ENCODE measurements around the gene LONP2. TPM values are rescaled to one million over a fixed set of nuclear protein-coding genes. Genes with fewer than 3 reads are reported as not detected.

LONP2 gene
- total and polyA plus RNA-seq, 4 donors = 30.0 to 304 (median 52.8) TPM

DNA sequence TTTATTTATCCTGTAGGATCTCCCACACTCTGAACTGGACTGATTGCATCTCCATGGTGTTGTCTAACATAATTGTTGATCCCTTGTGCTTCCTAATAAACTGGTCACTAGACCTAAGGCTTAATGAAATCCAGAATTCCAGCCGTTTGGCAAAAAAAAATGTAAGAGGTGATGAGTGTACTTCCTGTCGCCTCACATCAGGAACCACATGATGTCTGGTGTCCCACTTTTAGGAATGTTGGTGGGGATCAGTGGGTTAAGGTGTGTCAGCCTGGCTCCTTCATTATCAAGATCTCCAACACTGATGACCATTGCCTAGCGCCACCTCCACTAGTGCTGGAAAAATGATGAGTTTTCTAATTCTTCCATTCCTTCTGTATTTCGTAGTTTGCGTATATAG lies 18.6 kb upstream of the LONP2 start:
- TF ChIP-seq ZBTB33 (IDR thresholded peaks at IDR 0.05) (no peak), JUND (IDR thresholded peaks at IDR 0.05) (no peak), RAD21 (IDR thresholded peaks at IDR 0.05) (no peak), ATF3 (IDR thresholded peaks at IDR 0.05) (no peak), HNF4G (IDR thresholded peaks at IDR 0.05) (no peak), RXRA (IDR thresholded peaks at IDR 0.05) (no peak), NR2F2 (IDR thresholded peaks at IDR 0.05) (no peak), GABPA (IDR thresholded peaks at IDR 0.05 in 1 of 2, conservative IDR thresholded peaks at IDR 0.05 in 1 of 2) (no peak), YY1 (IDR thresholded peaks at IDR 0.05) (no peak), HNF4A (conservative IDR thresholded peaks at IDR 0.05) (no peak), SP1 (IDR thresholded peaks at IDR 0.05) (no peak), FOXA2 (IDR thresholded peaks at IDR 0.05) (no peak), TAF1 (conservative IDR thresholded peaks at IDR 0.05) (no peak), REST (IDR thresholded peaks at IDR 0.05) (no peak)
- TF ChIP-seq, protein P1, sequence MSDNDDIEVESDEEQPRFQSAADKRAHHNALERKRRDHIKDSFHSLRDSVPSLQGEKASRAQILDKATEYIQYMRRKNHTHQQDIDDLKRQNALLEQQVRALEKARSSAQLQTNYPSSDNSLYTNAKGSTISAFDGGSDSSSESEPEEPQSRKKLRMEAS (IDR thresholded peaks at IDR 0.05) = no peak
- TF ChIP-seq, protein P2, sequence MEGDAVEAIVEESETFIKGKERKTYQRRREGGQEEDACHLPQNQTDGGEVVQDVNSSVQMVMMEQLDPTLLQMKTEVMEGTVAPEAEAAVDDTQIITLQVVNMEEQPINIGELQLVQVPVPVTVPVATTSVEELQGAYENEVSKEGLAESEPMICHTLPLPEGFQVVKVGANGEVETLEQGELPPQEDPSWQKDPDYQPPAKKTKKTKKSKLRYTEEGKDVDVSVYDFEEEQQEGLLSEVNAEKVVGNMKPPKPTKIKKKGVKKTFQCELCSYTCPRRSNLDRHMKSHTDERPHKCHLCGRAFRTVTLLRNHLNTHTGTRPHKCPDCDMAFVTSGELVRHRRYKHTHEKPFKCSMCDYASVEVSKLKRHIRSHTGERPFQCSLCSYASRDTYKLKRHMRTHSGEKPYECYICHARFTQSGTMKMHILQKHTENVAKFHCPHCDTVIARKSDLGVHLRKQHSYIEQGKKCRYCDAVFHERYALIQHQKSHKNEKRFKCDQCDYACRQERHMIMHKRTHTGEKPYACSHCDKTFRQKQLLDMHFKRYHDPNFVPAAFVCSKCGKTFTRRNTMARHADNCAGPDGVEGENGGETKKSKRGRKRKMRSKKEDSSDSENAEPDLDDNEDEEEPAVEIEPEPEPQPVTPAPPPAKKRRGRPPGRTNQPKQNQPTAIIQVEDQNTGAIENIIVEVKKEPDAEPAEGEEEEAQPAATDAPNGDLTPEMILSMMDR (IDR thresholded peaks at IDR 0.05; ENCODE audit: low read depth, low read length, missing input control) = no peak

More for the DNA sequence above, 18.6 kb upstream of the LONP2 start:
- Histone ChIP-seq H3K9ac (ENCODE audit: low read depth in 1 of 2, low read length in 2 of 2) (no peak overlapping the region), H3K27ac (ENCODE audit: low read depth in 1 of 2, low read length in 2 of 2) (no peak overlapping the region), H3K9me3 (ENCODE audit: control insufficient read depth in 4 of 4, low read length in 3 of 4) (no peaks in the 10 kb centered on the region), H3K4me1 (ENCODE audit: control insufficient read depth in 4 of 4, insufficient read depth in 4 of 4, low read length in 3 of 4) (peaks cover 0 to 8% (median 5%) of the 10 kb centered on the region in 4 donors), H3K4me3 (ENCODE audit: low read depth in 1 of 3, low read length in 3 of 3) (no peak overlapping the region), H3K36me3 (ENCODE audit: control insufficient read depth in 4 of 4, insufficient read depth in 3 of 4, low read depth in 1 of 4, low read length in 3 of 4) (no peaks in the 10 kb centered on the region), H3K27me3 (ENCODE audit: control insufficient read depth in 4 of 4, insufficient read depth in 4 of 4, low read length in 3 of 4) (no peaks in the 10 kb centered on the region)
- no peak for DNase-seq (ENCODE audit: low spot score)
- 90% methylated on average over 5 of the region's 5 CpGs for WGBS
